Measurements from ENCODE around the gene HADHB.
A peak's percentile ranks its signal among the peaks of the same experiment; 100 is the strongest.
"Not testable (repeated sequence)": the region's sequence is repeated elsewhere in the genome, so short reads cannot be mapped to it uniquely, and the experiment has no call there.

HADHB gene

GRCh38 chr2:26290001-26290400, 45.3 kb downstream of the HADHB start:
- no peak overlapping the region for H3K4me3 ChIP-seq (ENCODE audit: low read depth, low read length)

- H3K4me3 ChIP-seq (ENCODE audit: low read depth, low read length), result no peak overlapping the region
These were observed 47.9 kb downstream of the HADHB start for GRCh38 chr2:26292646-26293045.

- H3K4me3 ChIP-seq (ENCODE audit: low read depth, low read length), result no peak overlapping the region
These were observed 50.8 kb downstream of the HADHB start for GRCh38 chr2:26295511-26295910.

DNA sequence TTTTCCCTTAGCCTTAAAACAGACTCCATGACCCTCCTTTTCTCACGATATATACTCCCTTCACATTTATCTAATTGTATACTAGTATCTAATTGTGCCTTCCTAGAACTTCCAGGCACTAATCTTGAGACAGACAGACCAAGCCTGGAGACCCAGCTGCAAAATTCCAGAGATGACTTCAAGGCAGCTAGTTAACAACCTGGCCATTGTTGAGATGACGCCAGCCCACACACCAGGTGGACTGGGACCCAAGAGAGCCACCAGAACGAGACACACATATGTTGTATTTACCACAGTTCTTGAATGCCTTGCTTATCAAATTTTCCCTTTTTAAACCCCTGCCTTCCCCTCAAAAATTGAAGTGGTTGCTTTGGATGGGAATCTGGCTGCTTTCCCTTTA, 52.3 kb downstream of the HADHB start:
- no peak overlapping the region for H3K4me3 ChIP-seq (ENCODE audit: low read depth, low read length)

DNA sequence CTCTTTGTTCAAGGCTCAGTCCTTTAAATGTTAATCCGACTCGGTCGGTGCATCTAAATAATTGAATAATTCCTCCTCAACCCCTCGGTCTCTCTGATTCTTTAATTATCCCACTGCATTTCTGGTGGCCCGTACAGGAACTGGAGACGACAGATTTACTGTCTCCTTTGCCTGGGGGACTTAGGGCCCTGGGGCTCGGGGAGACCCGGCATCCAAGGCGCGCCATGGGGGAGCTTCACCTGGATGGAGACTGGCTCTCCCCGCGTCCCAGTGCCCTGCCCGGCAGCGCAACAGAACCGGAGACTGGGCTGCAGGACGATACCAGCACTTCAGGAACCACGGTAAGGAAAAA, 53.5 kb downstream of the HADHB start:
- peak overlapping the region; percentile 74 for H3K4me3 ChIP-seq (ENCODE audit: low read depth, low read length)

DNA sequence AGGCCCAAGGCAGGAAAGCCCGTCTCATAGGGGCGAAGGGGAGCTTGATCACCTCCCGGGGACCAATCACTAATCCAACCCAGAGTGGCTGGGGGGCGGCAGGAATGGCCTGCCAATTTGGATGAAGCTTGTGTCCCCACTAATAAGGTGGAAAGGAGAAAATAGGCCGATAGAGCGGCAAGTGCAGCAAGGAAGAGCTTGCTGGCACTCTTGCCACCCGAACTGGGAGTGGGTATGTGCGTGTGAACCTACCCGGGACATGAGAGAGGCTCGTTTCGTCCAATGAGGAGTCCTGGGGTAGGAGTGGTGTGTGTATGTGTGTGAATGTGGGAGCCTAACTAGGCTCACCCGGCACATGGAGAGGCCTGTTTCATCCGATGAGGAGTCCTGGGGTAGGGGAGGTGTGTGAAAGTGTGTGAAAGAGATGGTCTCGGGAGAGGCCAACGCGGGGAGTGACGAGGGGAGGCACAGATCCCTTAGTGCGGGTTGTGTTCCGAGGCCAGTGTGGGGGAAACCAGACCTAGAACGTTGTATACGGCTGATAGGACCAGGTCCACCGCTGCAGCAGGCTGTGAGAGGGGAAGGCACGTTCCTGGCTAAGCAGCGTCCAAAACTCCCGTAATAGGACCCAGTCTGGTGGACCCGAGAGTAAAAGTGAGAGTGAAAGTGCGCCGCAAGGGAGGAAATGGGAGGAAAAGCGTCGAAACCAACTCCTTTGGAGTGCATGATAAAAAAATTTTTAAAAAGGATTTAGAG, 54.1 kb downstream of the HADHB start:
- H3K4me3 ChIP-seq (ENCODE audit: low read depth, low read length), result peak overlapping the region; percentile 74

- H3K4me3 ChIP-seq (ENCODE audit: low read depth, low read length), result peak overlapping the region; percentile 74
These were observed 54.8 kb downstream of the HADHB start for GRCh38 chr2:26299471-26300101.

DNA sequence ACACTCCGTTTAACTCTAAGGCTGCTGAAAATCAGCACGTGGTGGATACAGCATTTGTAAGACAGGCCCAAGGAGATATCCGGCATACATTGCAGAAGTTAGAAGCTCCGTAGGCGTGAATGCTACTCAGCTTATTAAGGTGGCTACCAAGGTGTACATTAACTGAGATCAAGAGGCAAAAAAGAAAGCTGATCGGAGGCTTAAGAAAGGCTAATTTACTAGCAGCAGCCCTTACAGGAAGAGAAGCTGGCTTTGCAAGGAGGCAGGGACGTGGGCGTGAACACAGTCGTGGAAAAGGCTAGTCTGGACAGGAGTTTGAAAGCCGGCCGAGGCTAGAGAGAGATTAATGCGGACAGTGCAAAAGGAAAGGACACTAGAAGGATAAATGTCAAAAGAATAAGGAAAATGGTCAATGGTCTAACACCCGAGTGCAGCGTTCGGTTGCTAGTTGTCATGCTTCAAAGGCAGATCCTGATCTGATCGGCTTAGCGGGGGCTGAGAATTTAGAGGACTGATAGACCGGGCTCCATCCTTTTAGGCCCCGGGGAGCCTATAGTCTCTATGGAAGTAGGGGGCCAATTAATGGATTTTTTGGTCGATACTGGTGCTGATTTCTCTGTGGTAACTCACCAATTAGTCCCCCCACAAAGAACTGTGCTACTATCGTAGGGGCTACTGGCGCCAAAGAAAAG, 55.6 kb downstream of the HADHB start:
- no peak overlapping the region for H3K4me3 ChIP-seq (ENCODE audit: low read depth, low read length)

DNA sequence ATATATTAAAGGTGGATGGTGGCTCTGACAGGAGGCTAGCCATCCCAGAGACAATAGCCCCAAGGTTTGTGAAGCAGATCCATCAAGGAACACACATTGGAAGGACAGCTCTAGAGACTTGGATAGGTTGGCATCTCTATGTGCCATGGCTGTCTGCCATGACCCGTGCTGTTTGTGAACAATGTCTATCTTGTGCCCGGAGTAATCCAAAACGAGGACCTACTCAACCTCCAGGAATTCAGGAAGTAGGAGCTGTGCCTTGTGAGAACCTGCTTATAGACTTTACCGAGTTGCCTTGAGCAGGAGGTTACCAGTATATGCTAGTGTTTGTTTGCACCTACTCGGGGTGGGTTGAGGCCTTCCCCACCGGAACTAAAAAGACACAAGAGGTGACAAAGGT, 58.1 kb downstream of the HADHB start:
- no peak overlapping the region for H3K4me3 ChIP-seq (ENCODE audit: low read depth, low read length)

DNA sequence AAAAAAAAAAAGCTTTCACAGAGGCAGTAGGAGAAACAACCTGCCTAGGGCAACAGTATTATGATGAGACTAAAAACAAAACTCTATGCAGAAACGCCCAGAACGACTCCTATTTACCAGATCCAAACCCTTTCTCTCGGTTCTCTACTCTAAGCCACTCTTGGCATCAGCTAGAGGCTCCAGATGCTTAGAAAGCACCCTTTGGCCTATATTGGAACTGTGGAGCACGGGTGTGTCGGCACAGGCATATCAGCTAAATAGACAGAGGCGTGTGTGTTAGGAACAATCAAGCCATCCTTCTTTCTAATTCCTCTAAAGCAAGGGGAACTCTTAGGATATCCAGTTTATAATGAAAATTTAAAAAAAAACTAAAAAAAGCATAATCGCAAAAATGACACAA, 60.4 kb downstream of the HADHB start:
- not testable (repeated sequence) for H3K4me3 ChIP-seq (ENCODE audit: low read depth, low read length)

DNA sequence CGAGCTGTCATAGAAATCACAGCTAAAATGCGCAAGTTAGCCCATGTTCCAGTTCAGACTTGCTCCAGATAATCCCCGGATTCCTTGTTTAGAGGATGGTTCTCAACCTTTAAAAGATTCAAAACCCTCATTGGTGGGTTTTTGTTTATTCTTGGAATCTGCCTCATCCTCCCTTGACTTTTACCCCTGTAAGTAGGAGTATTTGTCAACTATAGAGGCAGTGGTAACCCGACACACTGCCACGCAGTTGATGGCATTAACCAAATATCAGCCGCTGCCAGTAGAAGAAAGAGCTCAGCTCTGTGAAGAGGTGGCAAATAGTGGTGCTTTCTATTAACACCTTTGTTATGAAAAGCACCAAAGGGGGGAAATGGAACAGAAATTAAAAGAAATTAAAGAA, 60.8 kb downstream of the HADHB start:
- H3K4me3 ChIP-seq (ENCODE audit: low read depth, low read length), result no peak overlapping the region

- H3K4me3 ChIP-seq (ENCODE audit: low read depth, low read length), result no peak overlapping the region
These were observed 65.2 kb downstream of the HADHB start for GRCh38 chr2:26309921-26310320.

- H3K4me3 ChIP-seq (ENCODE audit: low read depth, low read length), result no peak overlapping the region
These were observed 67.7 kb downstream of the HADHB start for GRCh38 chr2:26312471-26312870.

GRCh38 chr2:26313446-26313845, 68.7 kb downstream of the HADHB start:
- H3K4me3 ChIP-seq (ENCODE audit: low read depth, low read length), result no peak overlapping the region

DNA sequence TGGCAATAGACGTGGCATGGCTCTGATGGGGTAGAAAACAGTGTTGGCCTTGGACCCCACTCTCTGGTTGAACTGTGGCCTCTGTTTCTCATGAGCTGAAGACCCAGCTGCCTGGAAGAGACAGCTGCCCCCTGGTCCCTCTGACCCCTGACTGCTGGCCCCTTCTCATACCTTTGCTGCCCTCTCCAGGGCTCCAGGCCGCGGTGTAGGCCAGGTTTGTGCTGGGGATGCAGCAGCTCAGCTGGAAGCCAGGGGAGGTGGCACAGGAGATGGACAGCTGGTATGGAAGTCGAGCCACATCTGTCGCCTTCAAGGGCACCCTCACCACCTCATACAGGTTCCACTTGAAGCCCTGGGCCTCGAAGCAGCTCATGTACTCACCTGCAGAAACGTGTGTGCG, 69.5 kb downstream of the HADHB start:
- H3K4me3 ChIP-seq (ENCODE audit: low read depth, low read length), result no peak overlapping the region

DNA sequence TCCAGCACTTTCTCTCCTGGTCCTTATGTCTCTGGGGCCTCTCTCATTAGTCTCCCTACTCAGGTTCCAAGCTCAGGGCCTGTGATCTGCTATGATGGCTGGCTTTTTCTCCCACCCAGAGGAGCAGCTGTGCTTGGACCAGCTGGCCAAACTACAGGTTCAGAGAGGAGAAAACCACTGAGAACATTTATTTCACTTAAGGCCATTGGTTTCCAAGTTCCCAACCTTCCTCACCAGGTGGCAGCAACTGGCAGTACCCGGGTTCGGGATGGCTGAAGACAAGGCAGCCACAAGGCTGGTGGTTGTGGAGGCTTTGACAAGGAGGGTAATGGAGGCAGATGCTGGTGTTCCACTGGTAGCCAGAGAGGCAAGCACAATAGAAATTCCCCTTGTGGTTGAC, 71.3 kb downstream of the HADHB start:
- no peak overlapping the region for H3K4me3 ChIP-seq (ENCODE audit: low read depth, low read length)

GRCh38 chr2:26316845-26317244, 72.1 kb downstream of the HADHB start:
- no peak overlapping the region for H3K4me3 ChIP-seq (ENCODE audit: low read depth, low read length)

DNA sequence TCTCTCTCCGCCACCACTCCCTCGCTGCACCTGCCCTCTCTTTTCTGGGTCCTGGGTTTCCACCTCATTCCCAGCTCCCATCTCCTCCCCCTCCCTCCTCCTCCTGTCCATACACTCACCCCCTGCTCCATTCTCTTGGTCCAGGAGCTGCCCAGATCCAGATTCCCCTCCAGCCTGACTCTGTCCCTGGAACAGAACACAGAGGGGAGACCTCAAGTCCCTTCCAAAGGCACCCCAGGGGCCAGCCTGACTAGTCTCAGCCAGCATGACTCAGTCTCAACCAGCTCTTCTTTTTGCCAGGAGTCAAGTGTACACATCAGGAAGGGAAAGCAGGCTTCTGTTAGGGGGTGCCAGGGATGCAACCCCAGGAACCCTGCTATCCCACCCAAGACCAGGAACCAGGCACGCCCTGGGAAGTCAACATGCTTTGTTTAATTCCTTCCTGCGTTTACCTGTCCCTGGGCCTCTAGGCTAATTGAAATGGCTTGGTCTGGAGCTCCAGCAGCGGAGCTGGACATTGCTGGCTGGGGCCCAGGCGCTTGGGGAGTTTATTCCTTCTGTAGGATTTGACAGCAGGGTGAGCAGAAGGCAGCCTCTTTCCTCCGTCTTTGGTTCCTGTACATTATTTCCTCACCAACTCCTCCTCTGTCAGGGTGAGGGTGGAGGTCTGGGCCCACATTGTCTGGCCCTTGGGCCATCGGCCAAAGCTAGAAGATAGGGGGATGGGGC, 72.8 kb downstream of the HADHB start:
- H3K4me3 ChIP-seq (ENCODE audit: low read depth, low read length), result no peak overlapping the region

DNA sequence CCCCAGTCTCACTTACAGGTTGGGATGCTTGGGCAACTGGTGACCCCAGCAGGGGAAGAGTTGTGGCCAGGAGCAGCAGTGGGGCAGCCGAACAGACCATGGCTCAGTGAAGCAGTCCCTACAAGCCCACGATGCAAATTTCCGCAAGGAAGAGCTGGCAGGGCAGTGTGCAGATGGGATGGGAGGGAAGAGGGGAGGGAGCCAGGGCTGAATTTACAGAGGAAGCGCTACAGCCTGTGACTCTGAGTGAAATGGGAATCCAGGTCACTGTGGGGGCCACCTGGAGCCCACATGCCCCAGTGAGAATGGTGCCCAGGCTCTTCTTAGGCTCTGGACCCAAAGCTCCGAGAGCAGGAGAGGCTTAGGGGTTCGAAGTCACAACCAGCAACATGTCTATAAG, 74.2 kb downstream of the HADHB start:
- no peak overlapping the region for H3K4me3 ChIP-seq (ENCODE audit: low read depth, low read length)

GRCh38 chr2:26324479-26324878, 79.7 kb downstream of the HADHB start:
- H3K4me3 ChIP-seq (ENCODE audit: low read depth, low read length), result not testable (repeated sequence)

DNA sequence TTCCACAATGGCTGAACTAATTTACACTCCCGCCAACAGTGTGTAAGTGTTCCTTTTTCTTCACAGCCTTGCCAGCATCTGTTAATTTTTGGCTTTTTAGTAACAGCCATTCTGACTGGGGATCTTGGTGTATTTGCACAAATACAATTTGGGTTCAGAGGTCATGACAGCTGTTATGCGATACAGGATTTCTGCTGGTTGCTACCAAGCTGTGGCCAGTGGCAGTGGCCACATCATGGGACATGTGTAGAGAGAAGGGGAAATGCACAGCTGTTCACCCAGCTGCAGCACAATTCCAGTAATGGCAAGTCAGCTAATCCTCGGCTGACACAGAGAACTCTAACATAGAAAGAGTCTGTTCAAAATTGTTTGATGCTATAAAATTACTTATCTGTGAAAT, 80.2 kb downstream of the HADHB start:
- no peak overlapping the region for H3K4me3 ChIP-seq (ENCODE audit: low read depth, low read length)

DNA sequence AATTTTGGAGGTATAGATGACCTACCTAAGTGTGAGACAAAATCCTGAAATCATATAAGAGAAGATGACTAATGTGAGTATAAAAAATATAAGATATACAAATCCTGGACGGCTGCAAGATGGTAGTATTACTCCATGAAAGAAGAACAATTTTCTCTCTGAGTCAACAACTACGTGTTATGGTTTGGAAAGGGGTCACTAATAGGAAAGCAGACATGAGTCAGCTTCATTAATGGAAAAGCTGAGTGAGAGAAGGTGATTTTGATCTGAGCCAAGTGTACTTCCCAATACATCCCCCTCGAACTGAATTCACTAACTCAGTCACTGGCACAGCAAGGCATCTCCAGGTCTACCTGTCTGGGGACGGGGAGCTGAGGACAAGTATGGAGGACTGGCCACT, 81.1 kb downstream of the HADHB start:
- H3K4me3 ChIP-seq (ENCODE audit: low read depth, low read length), result no peak overlapping the region

All from iPS-11a (cell line).